HUES48 (cell line): Measurements from ENCODE around the gene ENOX1.

Experiments used
- H3K27ac ChIP-seq: one replicate; pipeline ENCODE4 v1.7.0; 2013; ENCODE audit warnings: low read depth, low read length, inconsistent platforms
- H3K27me3 ChIP-seq: 2 replicates; pipeline ENCODE4 v1.6.1; 2013; ENCODE audit warnings: mild to moderate bottlenecking, low read length; ENCODE audit not compliant: control insufficient read depth, insufficient read depth
- H3K36me3 ChIP-seq: 2 replicates; pipeline ENCODE4 v1.6.1; 2013; ENCODE audit warnings: low read length; ENCODE audit not compliant: control insufficient read depth, insufficient read depth
- H3K4me1 ChIP-seq: 2 replicates; pipeline ENCODE4 v1.6.1; 2013; ENCODE audit warnings: mild to moderate bottlenecking, low read length; ENCODE audit not compliant: control insufficient read depth, insufficient read depth
- H3K4me3 ChIP-seq: 2 replicates; pipeline ENCODE4 v1.5.1; 2013; ENCODE audit warnings: mild to moderate bottlenecking, low read depth, low read length
- H3K9ac ChIP-seq: 2 replicates; pipeline ENCODE4 v1.6.1; 2013; ENCODE audit warnings: mild to moderate bottlenecking, low read depth, low read length, moderate library complexity
- H3K9me3 ChIP-seq: 2 replicates; pipeline ENCODE4 v1.6.1; 2013; ENCODE audit warnings: low read length; ENCODE audit not compliant: control insufficient read depth, insufficient read depth

ENOX1 gene

GRCh38 chr13:43804461-43805070 is 17.8 kb upstream of the ENOX1 start:
- Histone ChIP-seq H3K9ac (no peak overlapping the region), H3K4me1 (peaks cover 23% of the 10 kb centered on the region), H3K4me3 (no peak overlapping the region), H3K27ac (peak overlapping the region; percentile 50), H3K27me3 (no peaks in the 10 kb centered on the region), H3K9me3 (no peaks in the 10 kb centered on the region), H3K36me3 (no peaks in the 10 kb centered on the region)

GRCh38 chr13:43802511-43802910 is 15.7 kb upstream of the ENOX1 start:
- H3K9ac ChIP-seq = no peak overlapping the region
- no peaks in the 10 kb centered on the region for H3K9me3 ChIP-seq
- H3K27ac ChIP-seq = no peak overlapping the region
- H3K36me3 ChIP-seq = no peaks in the 10 kb centered on the region
- H3K4me1 ChIP-seq = peaks cover 16% of the 10 kb centered on the region
- H3K4me3 ChIP-seq = no peak overlapping the region
- no peaks in the 10 kb centered on the region for H3K27me3 ChIP-seq

DNA sequence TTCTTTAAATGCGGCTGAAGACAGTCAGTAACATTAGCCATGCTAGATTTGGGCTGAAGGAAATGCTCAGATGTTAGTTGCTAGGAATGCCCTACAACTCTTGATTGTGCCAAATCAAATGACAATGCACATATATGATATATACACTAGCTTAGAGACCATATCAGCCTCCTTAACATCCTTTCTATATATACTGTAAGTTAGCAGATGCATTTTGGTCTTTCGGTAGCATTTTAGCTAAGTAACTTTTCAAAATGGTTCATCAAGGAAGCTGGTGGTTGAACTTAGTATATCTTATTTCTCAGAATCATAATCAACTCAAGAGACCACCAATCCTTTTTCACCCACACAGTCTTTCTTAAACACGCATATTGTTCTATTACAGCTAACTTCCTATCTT is 14.1 kb upstream of the ENOX1 start:
- H3K27me3 ChIP-seq = no peaks in the 10 kb centered on the region
- peaks cover 15% of the 10 kb centered on the region for H3K4me1 ChIP-seq
- no peaks in the 10 kb centered on the region for H3K36me3 ChIP-seq
- H3K9me3 ChIP-seq = no peaks in the 10 kb centered on the region
- no peak overlapping the region for H3K4me3 ChIP-seq
- H3K9ac ChIP-seq = no peak overlapping the region
- no peak overlapping the region for H3K27ac ChIP-seq

DNA sequence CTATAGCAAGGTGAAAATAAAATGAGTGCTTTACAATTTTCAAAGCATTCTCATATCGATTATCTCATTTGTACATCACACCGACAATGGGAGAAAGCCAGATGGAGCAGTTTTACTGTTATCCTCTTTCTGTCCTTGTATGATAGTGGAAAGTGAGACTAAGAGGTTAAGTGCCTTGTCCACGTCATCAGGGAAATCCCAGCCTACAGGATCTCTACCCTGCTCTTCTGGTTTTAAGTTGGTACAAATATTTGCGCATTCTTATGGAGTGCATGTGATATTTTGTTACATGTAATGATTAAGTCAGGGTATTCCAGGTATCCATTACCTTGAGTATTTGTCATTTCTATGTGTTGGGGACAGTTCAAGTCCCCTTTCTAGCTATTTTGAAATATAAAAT is 12.4 kb upstream of the ENOX1 start:
- H3K27me3 ChIP-seq = no peaks in the 10 kb centered on the region
- H3K4me1 ChIP-seq = peaks cover 2% of the 10 kb centered on the region; the same call in 1 of the 2 replicates
- no peaks in the 10 kb centered on the region for H3K9me3 ChIP-seq
- no peak overlapping the region for H3K9ac ChIP-seq
- no peaks in the 10 kb centered on the region for H3K36me3 ChIP-seq
- no peak overlapping the region for H3K4me3 ChIP-seq
- H3K27ac ChIP-seq = no peak overlapping the region

- Histone ChIP-seq H3K27ac (no peak overlapping the region), H3K4me3 (no peak overlapping the region), H3K4me1 (no peaks in the 10 kb centered on the region), H3K27me3 (no peaks in the 10 kb centered on the region), H3K9ac (no peak overlapping the region), H3K36me3 (no peaks in the 10 kb centered on the region), H3K9me3 (no peaks in the 10 kb centered on the region)
These were observed 11.1 kb upstream of the ENOX1 start for GRCh38 chr13:43797869-43798268.

GRCh38 chr13:43797159-43797558 is 10.4 kb upstream of the ENOX1 start:
- H3K9ac ChIP-seq = no peak overlapping the region
- H3K9me3 ChIP-seq = no peaks in the 10 kb centered on the region
- H3K27ac ChIP-seq = no peak overlapping the region
- no peaks in the 10 kb centered on the region for H3K4me1 ChIP-seq
- no peak overlapping the region for H3K4me3 ChIP-seq
- H3K36me3 ChIP-seq = no peaks in the 10 kb centered on the region
- no peaks in the 10 kb centered on the region for H3K27me3 ChIP-seq

GRCh38 chr13:43794416-43794815 is 7.6 kb upstream of the ENOX1 start:
- Histone ChIP-seq H3K4me1 (no peaks in the 10 kb centered on the region), H3K27ac (no peak overlapping the region), H3K36me3 (no peaks in the 10 kb centered on the region), H3K9ac (no peak overlapping the region), H3K9me3 (no peaks in the 10 kb centered on the region), H3K4me3 (no peak overlapping the region), H3K27me3 (peaks cover 5% of the 10 kb centered on the region; the same call in 1 of the 2 replicates)

DNA sequence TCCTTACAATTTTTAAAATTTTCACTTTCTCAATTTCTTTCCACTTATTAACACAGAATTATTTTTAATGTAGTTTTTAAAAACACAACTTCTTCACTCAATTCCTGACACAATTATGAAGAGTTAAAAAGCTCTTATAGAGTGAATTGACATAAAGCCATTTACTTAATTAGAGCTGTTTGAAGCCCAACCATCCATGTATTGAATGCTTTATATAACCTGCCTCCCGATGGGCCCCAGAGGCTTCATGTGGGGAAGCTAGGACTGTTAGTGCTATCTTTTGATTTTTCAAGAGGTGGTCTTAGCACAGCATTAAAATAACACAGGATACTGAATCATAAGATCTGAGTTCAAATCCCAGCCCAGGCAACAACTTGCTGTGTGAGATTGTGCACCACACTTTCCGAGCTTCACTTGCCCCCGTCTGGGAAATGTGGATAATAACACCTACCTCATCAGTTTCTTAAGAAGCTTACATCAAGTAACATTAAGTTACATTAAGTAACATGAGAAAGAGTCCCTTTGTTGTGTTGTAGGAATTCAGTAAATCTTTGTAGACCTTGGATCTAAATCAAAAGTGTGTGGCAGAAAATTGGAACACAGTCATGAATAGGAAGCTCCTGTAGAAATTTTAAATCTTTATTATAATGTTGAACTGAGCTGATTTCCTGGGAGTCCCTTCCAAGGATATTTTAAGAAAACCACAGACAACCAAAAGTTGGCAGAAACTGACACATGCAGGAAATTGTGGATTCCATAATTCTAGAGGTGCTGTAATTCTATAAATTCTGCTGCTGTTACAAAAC is 5.5 kb upstream of the ENOX1 start:
- Histone ChIP-seq H3K27me3 (peaks cover 24% of the 10 kb centered on the region), H3K4me3 (no peak overlapping the region), H3K9ac (no peak overlapping the region), H3K27ac (no peak overlapping the region), H3K36me3 (no peaks in the 10 kb centered on the region), H3K9me3 (no peaks in the 10 kb centered on the region), H3K4me1 (peaks cover 8% of the 10 kb centered on the region)

- Histone ChIP-seq H3K9ac (no peak overlapping the region), H3K27ac (no peak overlapping the region), H3K9me3 (no peaks in the 10 kb centered on the region), H3K4me3 (peak overlapping the region; percentile 68), H3K4me1 (peaks cover 15% of the 10 kb centered on the region), H3K36me3 (no peaks in the 10 kb centered on the region), H3K27me3 (peaks cover 65% of the 10 kb centered on the region)
These were observed 1.2 kb upstream of the ENOX1 start for GRCh38 chr13:43787997-43788396.

GRCh38 chr13:43787518-43787891 is 733 bp upstream of the ENOX1 start:
- H3K27ac ChIP-seq = no peak overlapping the region

DNA sequence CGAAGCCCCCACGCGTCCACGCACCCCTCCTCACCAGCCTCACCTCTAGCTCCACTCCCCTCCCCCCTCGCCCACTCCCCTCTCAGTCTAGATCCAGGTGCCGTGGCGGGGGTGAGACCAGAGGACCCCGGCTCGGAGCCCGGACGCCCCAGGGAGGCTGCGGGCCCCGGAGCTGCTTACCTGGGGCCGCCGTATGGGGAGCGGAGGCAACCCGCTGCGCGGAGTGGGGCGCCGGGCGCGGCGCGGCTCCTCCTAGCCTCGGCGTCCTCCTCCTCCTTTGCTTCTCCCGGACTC is 353 bp downstream of the ENOX1 start:
- no peak overlapping the region for H3K9ac ChIP-seq
- peaks cover 15% of the 10 kb centered on the region for H3K4me1 ChIP-seq
- H3K27ac ChIP-seq = no peak overlapping the region
- H3K9me3 ChIP-seq = no peaks in the 10 kb centered on the region
- no peaks in the 10 kb centered on the region for H3K36me3 ChIP-seq
- H3K4me3 ChIP-seq = peak overlapping the region; percentile 68
- H3K27me3 ChIP-seq = peaks cover 80% of the 10 kb centered on the region

More at GRCh38 chr13:43787518-43787891, 733 bp upstream of the ENOX1 start:
- no peaks in the 10 kb centered on the region for H3K9me3 ChIP-seq
- H3K4me3 ChIP-seq = peak overlapping the region; percentile 68
- peaks cover 70% of the 10 kb centered on the region for H3K27me3 ChIP-seq
- no peaks in the 10 kb centered on the region for H3K36me3 ChIP-seq
- H3K4me1 ChIP-seq = peaks cover 15% of the 10 kb centered on the region
- H3K9ac ChIP-seq = 0 out of 2 replicates have a peak overlapping the region, but pooled peaks have one; percentile 4
